HG03378 (cell line): ENCODE measurements around the gene MCM5.
"Not testable (repeated sequence)": the region's sequence is repeated elsewhere in the genome, so short reads cannot be mapped to it uniquely, and the experiment has no call there.

ENCODE experiments used
- ATAC-seq: cut with Tn5 transposase; IDR thresholded peaks from one replicate; pipeline ENCODE4 v1.9.1; 2021; ENCODE audit warnings: mild to moderate bottlenecking, moderate library complexity; ENCODE audit not compliant: unreplicated experiment

The MCM5 gene

DNA sequence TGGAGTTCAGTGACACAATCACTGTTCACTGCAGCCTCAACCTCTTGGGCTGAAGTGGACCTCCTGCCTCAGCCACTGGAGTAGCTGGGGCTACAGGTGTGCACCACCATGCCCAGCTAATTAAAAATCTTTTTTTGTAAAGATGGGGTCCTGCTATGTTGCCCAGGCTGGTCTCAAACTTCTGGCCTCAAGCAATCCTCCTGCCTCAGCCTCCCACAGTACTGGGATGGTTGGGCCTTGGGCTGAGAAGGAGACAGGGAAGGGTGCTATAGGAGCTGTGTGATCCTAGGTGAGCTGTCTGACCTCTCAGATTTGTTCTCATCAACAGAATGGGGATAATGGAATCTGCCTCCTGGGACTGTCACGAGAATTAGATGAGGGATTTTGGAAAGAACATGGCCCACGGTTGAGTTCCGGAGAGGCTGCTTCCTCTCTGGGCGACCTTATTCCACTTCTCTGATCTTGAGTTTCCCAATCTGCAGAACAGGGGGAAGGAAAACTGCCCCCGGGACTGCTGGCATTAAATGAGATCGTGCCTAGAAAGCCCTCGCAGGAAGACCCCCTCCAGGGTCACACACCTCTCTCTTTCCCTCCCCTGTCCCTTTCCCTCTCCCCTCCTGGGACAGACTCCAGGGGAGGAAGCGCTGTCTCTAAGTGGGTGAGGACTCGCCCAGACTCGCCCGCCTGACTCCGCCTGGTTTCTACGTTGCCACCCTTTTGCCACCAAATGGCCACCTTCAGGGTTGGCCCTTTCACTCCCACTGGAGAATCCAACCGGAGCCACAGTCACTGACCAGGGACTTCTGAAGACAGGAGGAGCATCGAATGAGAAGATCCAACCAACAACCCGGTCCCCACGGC, 50.1 kb downstream of the MCM5 start:
- no peak for ATAC-seq

DNA sequence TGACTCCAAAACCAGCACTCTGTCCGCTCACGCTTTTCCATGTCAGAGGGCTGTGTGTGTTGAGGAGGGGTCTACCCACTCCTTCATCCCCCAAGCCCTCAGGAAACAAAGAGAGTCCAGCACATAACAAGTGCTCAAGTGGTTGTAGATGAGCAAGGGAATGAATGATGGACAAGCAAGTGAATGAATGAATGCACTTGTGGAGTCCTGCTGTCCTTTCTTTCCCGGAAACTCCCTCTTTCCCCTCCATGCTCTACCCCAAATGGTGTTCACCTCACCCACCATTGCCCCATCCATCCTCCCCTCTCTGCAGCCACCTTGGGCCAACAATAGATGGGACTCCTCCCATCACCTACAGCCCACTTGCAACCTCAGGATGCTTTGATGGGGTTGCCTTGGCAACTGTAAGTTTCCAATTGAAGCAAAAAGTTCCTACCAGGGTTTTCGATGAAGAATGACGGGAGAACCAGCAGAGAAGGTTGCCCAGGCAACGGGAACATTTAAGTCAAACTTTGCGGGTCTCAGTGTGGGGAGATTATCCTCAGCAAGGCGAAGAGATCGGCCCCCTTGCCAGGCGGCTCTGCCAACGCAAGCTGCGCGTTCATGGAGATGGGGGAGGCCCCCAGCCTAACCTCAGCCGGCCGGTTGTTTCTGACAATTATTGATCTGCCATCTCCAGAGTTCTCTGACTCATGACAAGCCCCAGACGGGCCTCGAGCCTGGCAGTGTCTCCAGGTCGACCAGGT, 51.1 kb downstream of the MCM5 start:
- no peak for ATAC-seq

DNA sequence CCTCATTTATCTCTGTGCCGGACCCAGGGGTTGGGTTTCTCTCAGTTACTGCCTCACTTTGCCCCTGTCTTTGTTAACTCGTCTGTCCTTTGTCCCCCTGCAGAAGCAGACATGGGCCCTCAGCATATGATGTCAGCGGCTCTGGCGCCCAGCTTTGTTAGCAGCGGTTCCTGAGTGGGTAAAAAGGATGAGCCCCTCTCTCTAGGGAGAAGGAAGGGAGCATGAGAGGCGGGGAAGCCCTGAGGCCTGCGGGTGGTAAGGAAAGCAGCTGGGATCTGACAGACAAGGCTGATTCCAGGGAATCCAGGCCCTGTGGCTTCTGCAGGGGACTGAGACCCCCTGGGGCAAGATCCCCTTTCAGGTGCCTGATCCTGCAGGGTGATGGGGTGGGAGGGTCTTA, 51.7 kb downstream of the MCM5 start:
- no peak for ATAC-seq

DNA sequence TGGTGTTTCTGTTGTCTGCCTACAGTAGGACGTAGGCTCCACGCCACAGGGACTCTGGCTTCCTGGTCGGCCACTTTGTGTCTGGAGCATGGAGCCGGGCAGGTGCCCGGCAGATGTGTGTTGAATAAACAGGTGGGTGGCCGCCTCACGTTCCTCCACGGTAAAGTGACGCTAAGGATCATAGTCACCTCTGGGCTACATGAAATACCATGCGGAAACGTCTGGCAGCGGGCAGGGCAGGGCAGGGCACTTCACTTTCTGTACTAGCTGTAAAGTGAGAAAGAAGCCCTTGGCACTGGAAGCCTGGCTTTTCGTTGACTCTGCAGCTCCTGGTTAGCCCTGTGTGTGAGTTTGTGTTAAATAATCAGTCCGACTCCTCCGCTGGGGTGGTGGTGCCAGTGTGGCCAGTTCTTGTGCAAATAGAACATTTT, 52.4 kb downstream of the MCM5 start:
- no peak for ATAC-seq

- ATAC-seq, result no peak
Observed at GRCh38 chr22:35452810-35453743, 53.1 kb downstream of the MCM5 start.

DNA sequence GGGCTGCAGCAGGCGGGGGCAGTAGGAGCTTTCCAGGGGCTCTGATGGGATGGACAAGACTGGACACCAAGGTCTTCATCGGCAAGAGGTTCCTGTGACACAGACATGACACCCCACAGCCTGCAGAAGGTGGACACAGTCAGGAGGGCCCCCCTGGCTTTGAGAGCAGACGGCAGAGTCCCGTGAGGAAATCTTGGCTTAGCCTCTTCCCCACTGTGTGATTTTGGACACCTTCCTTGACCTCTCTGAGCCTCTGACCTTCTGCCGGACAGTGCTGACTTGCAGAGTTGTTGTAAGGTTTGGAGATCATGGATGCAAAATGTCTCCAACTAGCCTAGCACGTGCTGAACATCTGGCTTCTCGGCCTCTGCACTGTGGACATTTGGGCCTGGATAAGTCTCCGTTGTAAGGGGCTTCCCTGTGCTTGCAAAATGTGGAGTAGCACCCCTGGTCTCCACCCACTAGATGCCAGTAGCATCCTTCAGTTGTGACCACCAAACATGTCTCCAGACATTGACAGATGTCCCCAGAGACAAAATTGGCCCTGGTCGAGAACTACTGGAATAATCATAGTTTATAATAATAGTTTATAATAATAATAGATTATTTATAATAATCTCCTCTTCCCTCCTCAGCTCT, 54.6 kb downstream of the MCM5 start:
- ATAC-seq, result no peak

DNA sequence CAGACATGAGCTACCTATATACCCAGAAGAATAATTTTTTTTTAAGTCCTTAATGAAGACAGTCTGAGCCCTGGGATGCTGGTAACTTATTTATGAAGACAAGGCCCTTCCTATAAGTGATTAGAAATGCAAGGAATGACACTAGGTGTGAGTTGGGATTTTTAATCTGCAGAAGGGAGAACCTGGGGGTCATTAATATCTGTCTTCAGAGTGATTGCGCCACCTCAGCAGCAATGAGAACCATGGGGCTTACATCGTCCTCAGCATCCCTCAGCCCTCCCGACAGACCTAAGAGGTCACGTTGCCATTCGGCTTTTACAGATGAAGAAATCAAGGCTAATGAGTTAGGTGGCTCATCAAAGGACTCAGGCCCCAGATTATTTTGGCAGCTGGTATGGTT, 55.6 kb downstream of the MCM5 start:
- ATAC-seq, result no peak

DNA sequence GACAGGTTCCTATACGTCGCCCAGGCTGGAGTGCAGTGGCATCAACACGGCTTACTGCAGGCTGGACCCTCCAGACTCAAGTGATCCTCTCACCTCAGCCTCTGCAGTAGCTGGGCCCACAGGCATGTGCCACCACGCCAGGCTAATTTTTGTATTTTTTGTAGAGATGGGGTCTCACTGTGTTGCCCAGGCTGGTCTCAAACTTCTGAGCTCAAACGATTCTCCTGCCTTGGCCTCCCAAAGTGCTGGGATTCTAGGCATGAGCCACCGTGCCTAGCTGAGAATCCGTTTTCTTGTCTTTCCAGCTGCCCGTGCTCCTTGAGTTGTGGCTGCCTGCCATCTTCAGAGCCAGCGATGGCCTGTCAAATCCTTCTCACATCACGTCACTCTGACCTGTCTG, 56.8 kb downstream of the MCM5 start:
- no peak for ATAC-seq

DNA sequence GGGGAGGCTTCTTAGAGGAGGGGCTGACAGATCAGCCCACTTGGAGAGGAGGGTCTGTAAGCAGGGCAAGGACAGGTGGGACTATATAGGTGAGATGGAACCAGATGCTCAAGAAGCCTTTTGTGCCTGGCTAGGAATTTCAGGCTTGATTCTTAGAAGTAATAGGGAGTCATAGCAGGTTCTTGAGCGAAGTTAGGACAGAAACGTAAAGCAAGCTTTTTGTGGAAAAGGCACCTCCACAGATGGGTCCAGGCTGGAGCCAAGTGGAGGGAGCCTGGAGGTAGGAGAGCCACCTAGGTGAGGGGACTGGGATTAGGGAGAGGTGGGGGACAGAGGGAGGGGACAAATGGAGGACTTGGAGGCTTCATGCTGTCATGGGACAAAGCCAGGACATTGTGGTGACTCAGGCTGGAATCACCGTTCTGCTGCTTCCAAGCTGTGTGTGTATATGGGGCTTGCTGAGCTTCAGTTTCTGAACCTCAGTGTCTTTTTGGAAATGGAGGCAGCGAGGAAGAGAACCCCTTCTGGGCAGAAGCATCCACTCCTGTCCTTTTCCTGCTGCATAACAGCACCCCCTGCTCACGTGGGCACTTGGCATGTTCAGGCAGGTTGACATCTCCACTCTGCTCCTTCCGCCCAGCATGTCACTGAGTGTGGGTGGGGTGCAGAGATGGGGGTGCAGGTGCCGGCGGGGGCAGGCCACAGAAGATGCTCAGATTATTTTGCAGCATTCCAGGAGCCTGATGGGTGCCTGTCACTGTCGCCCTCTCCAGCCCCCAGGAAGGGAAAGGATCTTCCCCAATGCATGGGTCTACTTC, 58.0 kb downstream of the MCM5 start:
- no peak for ATAC-seq

DNA sequence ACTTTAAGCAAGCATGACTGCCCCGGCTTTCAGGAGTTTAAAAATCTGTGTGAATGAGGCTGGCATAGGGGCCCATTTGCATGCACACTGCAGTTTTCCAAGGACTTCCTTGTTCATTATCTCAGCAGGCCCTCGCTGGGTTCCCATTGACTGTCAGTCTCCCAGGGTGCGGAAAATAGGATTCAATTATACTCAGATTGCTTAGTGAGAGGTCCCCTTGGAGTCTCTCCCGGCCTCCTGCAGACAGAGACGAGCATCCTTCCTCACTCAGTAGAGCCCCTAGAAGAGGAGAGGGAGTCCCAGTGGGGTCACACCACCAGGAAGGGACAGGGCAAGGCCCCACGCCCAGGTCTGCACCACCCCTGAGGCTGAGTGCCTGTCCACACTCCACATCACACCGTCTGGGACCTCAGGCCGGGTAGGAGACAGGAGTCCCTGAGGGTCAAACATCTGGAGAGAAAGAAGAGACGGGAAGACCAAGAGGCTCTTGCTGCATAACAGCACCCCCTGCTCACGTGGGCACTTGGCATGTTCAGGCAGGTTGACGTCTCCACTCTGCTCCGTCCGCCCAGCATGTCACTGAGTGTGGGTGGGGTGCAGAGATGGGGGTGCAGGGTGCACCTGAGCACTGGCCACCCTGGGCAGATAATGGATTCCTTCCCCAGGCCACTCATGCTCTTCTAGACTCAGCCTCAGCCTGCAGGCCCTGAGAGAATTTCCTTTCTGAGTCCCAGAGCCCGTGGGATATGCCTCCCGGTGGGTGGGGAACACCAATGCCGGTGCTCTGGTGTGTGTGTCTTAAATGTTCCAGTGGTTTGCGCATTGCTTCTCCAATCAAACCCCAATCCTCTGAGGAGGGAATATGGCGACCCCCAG, 58.8 kb downstream of the MCM5 start:
- no peak for ATAC-seq

DNA sequence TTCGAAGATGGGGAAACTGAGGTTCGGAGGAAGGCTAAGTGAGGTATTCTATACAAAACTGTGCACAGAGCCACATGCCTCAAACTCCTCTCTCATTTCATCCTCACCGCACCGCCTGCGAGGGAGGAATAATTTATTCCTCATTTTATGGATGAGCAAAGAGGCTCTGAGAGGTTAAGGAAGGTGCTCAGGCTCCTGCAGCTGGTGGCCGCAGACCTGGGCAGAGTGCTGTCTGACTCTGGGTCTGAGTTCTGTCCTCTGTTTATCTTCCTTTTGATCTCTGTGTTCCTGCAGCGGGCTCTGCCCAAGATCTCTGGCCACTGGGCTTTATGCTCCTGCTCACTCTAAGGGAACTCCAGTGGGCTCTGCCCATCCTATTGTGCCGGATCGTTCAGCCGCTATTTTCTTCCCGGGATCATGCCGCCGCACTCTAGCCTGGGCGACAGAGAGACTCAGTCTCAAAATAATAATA, 59.5 kb downstream of the MCM5 start:
- ATAC-seq, result no peak

- not testable (repeated sequence) for ATAC-seq
Observed at GRCh38 chr22:35459976-35460375, 60.0 kb downstream of the MCM5 start.

GRCh38 chr22:35460688-35461087, 60.7 kb downstream of the MCM5 start:
- ATAC-seq, result no peak

GRCh38 chr22:35462498-35463230, 62.7 kb downstream of the MCM5 start:
- no peak for ATAC-seq

DNA sequence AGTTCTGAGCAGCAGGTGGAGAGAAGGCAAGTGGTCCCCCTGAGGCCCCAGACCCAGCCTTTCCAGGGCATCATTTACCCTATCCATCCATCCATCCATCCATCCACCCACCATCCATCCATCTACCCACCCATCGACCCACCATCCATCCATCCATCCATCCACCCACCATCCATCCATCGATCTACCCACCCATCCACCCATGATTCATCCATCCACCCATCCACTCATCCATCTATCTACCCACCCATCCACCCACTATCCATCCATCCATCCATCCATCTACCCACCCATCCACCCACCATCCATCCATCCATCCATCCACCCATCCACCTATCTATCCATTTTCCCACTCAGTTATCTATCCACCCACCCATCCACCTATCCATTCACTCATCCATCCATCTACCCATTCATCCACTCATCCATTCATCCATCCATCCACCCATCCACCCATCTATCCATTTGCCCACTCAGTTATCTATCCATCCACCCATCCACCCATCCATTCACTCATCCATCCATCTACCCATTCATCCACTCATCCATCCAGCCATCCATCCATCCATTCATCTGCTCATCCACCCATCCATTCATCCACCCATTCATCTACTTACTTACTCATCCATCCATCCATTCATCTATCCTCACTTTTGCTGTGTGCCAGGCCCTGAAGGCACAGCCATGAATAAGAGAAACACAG, 63.4 kb downstream of the MCM5 start:
- no peak for ATAC-seq

GRCh38 chr22:35464399-35464798, 64.5 kb downstream of the MCM5 start:
- ATAC-seq, result no peak

- ATAC-seq, result no peak
Observed at GRCh38 chr22:35465109-35465701, 65.3 kb downstream of the MCM5 start.
